SW 1271 (cell line): Measurements from ENCODE around the gene SEC24C.
"Not testable (repeated sequence)": the region's sequence is repeated elsewhere in the genome, so short reads cannot be mapped to it uniquely, and the experiment has no call there.

ENCODE experiments used
- DNase-seq, 2 experiments: peaks; one replicate each; lab custom pipeline; 2025; lab: John Stamatoyannopoulos, UW

The SEC24C gene

GRCh38 chr10:73793456-73793855 is 49.3 kb downstream of the SEC24C start:
- no peak for DNase-seq

- not testable (repeated sequence) for DNase-seq
Observed at GRCh38 chr10:73795491-73795890, 51.3 kb downstream of the SEC24C start.

GRCh38 chr10:73796035-73796434 is 51.9 kb downstream of the SEC24C start:
- DNase-seq = not testable (repeated sequence)

GRCh38 chr10:73796766-73797165 is 52.6 kb downstream of the SEC24C start:
- no peak for DNase-seq

- no peak for DNase-seq
Observed at GRCh38 chr10:73797324-73798025, 53.3 kb downstream of the SEC24C start.

GRCh38 chr10:73798087-73798486 is 53.9 kb downstream of the SEC24C start:
- no peak for DNase-seq

- DNase-seq = no peak
Observed at GRCh38 chr10:73798927-73799560, 54.9 kb downstream of the SEC24C start.

- no peak for DNase-seq
Observed at GRCh38 chr10:73799899-73800559, 55.9 kb downstream of the SEC24C start.

GRCh38 chr10:73800560-73801252 is 56.5 kb downstream of the SEC24C start:
- no peak for DNase-seq

GRCh38 chr10:73801253-73801590 is 57.0 kb downstream of the SEC24C start:
- DNase-seq = no peak

GRCh38 chr10:73802276-73802991 is 58.3 kb downstream of the SEC24C start:
- DNase-seq = no peak

GRCh38 chr10:73803680-73804286 is 59.6 kb downstream of the SEC24C start:
- no peak for DNase-seq

- no peak for DNase-seq
Observed at GRCh38 chr10:73806176-73806950, 62.2 kb downstream of the SEC24C start.

- DNase-seq = no peak
Observed at GRCh38 chr10:73807471-73807870, 63.3 kb downstream of the SEC24C start.

GRCh38 chr10:73808021-73808815 is 64.0 kb downstream of the SEC24C start:
- DNase-seq = no peak

DNA sequence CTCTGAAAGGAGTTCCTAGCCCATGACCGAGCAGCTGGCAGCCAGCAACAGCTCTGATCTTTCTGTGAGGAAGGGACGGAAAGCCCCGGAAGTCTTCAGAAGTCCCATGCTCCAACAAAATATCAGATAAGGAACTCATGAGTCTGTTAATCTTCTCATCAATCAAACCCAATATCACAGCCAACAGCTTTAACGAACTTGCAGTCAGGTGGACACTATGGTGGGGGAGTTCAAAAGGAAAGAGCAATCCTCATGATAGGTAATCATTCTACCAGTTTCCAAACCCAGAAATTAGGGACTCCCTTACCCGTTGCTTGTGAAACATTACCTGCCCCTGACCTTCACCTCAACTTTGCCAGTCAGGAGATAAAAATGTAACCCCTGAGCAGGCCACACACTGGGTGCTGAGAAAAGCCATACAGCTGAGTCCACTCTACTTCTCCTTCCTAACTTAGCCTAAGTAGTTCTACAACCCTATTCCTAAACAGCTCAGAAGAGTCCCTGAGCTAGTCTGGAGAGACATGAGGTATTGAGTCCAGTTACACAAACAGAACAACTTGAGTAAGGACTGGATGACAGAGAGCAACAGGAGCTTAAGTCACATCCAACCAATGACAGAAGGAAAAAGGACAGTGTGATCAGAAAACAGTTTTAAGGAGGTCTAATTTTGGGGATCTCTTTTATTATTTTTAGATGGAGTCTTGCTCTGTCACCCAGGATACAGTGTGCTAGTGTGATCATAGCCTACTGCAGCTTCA is 65.1 kb downstream of the SEC24C start:
- no peak for DNase-seq

DNA sequence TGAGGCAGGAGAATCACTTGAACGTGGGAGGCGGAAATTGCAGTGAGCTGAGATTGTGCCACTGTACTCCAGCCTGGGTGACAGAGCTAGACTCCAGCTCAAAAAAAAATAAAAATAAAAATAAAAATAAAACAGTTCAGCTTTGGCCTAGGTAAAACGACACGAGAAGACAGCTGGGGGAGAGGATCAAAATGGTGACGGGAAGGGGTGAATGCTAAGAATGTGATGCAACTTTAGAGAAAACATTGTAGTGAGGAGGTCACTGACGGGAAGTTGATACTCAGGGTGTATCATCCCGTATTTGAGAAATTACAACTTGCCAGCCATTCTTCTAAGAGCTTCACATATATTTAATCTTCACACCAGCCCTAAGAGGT is 66.2 kb downstream of the SEC24C start:
- DNase-seq = no peak

DNA sequence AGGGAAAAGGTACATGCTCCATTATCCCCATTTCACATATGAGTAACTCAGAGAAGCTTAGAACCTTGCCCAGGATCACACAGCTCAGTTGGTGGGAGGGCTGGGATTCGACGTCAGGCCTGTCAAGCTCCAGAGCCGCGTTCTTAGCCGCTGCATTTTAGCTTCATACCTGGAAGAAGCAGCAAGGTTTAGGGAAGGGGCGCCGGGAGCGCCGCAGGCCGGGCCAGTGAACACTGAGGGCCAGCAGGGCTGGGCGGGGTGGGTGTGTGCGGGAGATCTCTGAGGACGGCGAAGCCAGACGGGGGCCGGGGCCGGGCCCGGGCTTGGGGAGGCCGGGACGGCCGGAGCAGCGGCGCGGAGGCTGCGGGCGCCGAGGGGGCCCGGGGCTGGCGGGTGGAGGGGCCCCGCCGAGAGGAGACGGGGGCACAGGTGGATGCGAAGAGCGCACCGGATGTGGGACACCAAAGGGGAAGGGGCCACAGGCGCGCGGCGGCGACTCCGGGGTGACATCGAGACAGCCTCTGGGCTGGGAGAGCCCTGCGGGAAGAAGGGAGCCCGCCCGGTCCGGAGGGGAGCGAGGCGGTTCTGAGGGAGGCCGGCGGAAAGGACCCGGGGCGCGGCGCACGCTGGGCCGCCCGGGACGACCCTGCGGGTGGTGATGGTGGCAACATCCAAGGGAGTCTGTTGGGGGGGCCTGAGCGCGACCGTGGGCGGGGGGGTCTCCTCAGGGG is 66.7 kb downstream of the SEC24C start:
- no peak for DNase-seq

- DNase-seq = no peak
Observed at GRCh38 chr10:73812657-73813056, 68.5 kb downstream of the SEC24C start.
